ENCODE results near the gene ORM1.
A peak's percentile ranks its signal among the peaks of the same experiment; 100 is the strongest.

ORM1 gene

GRCh38 chr9:114291886-114292590 is 30.9 kb upstream of the ORM1 start (continued):
- TF ChIP-seq ZNF792 (tag by site-specific recombination; IDR thresholded peaks at IDR 0.05) (no peak), ZNF501 (tag by site-specific recombination; IDR thresholded peaks at IDR 0.05) (no peak), ZNF404 (tag by site-specific recombination; IDR thresholded peaks at IDR 0.05) (no peak), ZNF529 (tag by site-specific recombination; IDR thresholded peaks at IDR 0.05; ENCODE audit: insufficient replicate concordance) (no peak), ZNF362 (tag by site-specific recombination; IDR thresholded peaks at IDR 0.05) (no peak)

- Histone ChIP-seq H3K4me1 (ENCODE audit: control insufficient read depth, insufficient read depth, low read length) (no peaks in the 10 kb centered on the region), H3K27ac (ENCODE audit: extremely low read depth, low read depth, low read length) (no peak overlapping the region), H3K9me3 (ENCODE audit: control insufficient read depth, insufficient read depth, low read depth, low read length) (no peaks in the 10 kb centered on the region), H3K4me3 (ENCODE audit: low read depth, low read length) (no peak overlapping the region), H3K36me3 (ENCODE audit: control insufficient read depth in 2 of 2, insufficient read depth in 1 of 2, low read length in 2 of 2) (peaks cover 0 to 13% of the 10 kb centered on the region in 2 experiments; a peak in 2 of 3 replicates)
- TF ChIP-seq SETDB1 (IDR thresholded peaks at IDR 0.05; ENCODE audit: insufficient read length, low read length) (peak; percentile 92), PBX3 (CRISPR knock-in tag; IDR thresholded peaks at IDR 0.05) (no peak)
- POLR2A ChIA-PET, result no interaction called here
- CTCF ChIA-PET, result interaction anchor here (0.7 to 8.5 kb wide), 4 partner anchors 133 to 211 kb away, joined by 3 to 225 read pairs (median 74); no protein-coding TSS in a partner anchor
Measured at GRCh38 chr9:114294664-114295063, 28.2 kb upstream of the ORM1 start.

GRCh38 chr9:114296338-114296737 is 26.6 kb upstream of the ORM1 start:
- CTCF ChIA-PET, result interaction anchor here (0.6 to 7.3 kb wide), 3 partner anchors 188 to 705 kb away, joined by 3 to 144 read pairs (median 3); no protein-coding TSS in a partner anchor
- H3K4me3 ChIP-seq (ENCODE audit: low read depth, low read length), result no peak overlapping the region
- H3K27ac ChIP-seq (ENCODE audit: extremely low read depth, low read depth, low read length), result no peak overlapping the region
- POLR2A ChIA-PET, result no interaction called here
- no peak for TF ChIP-seq KLF1 (tag by site-specific recombination; IDR thresholded peaks at IDR 0.05)
- TF ChIP-seq ZNF488 (tag by site-specific recombination; IDR thresholded peaks at IDR 0.05), result no peak
- no peak for TF ChIP-seq ZNF23 (tag by site-specific recombination; IDR thresholded peaks at IDR 0.05; ENCODE audit: borderline replicate concordance)
- TF ChIP-seq ZNF677 (tag by site-specific recombination; IDR thresholded peaks at IDR 0.05), result no peak
- no peak for TF ChIP-seq ZSCAN30 (tag by site-specific recombination; IDR thresholded peaks at IDR 0.05)
- TF ChIP-seq KLF17 (tag by site-specific recombination; IDR thresholded peaks at IDR 0.05), result no peak
- TF ChIP-seq ZNF184 (tag by site-specific recombination; IDR thresholded peaks at IDR 0.05), result peak; percentile 99
- no peaks in the 10 kb centered on the region for H3K9me3 ChIP-seq (ENCODE audit: control insufficient read depth, insufficient read depth, low read depth, low read length)
- H3K36me3 ChIP-seq (ENCODE audit: control insufficient read depth in 2 of 2, insufficient read depth in 1 of 2, low read length in 2 of 2), result peaks cover 0 to 17% of the 10 kb centered on the region in 2 experiments; a peak in 2 of 3 replicates
- H3K4me1 ChIP-seq (ENCODE audit: control insufficient read depth, insufficient read depth, low read length), result no peaks in the 10 kb centered on the region

Measured in HEK293 (cell line).